ENCODE data around the gene COL25A1.

COL25A1 gene

GRCh38 chr4:108762559-108763225 lies 539.8 kb downstream of the COL25A1 start, which contains the start of gene ETNPPL:
Gene ETNPPL (minus strand): TSS chr4:108763053. CDS start chr4:108762898, 155 bp downstream.
- no peak for DNase-seq (ENCODE audit: low read depth)

Measured in stimulated activated CD8-positive, alpha-beta memory T cell treated with anti-CD3 and anti-CD28 coated beads, Interleukin-12 subunit alpha, Interleukin-12 subunit beta, amount 100 ng/mL, for 4 hours (primary cell).